GM19395 (cell line): Measurements from ENCODE around the gene CARS1.
"Not testable (repeated sequence)": the region's sequence is repeated elsewhere in the genome, so short reads cannot be mapped to it uniquely, and the experiment has no call there.

ENCODE experiments used
- ATAC-seq: cut with Tn5 transposase; IDR thresholded peaks from one replicate; pipeline ENCODE4 v1.9.1; 2021; ENCODE audit warnings: mild to moderate bottlenecking, moderate library complexity; ENCODE audit not compliant: unreplicated experiment

CARS1 gene

DNA sequence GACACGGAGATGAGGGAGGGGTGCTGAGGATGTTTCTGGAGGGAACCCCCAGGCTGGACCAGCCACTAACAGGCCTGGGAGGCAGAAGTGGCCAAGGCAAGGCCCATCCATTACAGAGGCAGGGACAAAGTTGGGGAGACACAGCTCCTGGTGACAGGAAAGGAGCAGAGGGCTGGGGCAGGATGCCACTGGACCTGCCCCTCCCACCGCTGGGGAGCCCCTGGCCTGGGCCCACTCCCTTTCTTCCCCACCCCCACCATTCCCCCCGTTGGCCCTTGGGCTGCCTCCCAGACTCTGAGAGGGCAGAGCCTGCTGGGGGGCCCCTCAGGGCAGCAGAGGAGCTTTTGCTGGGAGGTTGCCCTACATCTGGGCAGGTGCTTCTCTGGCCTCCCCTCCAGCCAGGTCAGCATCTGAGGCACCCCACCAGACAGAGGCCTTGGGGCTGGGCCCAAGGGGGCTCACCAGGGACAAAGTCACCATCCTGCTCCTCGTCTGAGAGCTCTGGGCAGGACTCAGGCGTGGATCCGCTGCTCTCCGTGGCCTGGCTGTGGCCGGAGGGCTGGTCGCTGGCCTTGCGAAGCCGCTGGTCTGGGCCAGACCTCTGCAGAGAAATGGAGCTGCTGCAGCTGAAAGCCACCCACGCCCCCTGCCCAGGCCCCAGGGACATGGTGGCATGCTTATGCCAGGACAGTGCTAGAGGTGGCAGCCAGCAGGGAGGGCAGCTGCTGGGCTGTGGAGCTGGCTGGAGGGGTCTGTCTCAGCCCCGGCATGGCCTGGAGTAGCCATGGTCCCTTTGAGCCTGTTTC is 33.1 kb upstream of the CARS1 start:
- ATAC-seq, result no peak

DNA sequence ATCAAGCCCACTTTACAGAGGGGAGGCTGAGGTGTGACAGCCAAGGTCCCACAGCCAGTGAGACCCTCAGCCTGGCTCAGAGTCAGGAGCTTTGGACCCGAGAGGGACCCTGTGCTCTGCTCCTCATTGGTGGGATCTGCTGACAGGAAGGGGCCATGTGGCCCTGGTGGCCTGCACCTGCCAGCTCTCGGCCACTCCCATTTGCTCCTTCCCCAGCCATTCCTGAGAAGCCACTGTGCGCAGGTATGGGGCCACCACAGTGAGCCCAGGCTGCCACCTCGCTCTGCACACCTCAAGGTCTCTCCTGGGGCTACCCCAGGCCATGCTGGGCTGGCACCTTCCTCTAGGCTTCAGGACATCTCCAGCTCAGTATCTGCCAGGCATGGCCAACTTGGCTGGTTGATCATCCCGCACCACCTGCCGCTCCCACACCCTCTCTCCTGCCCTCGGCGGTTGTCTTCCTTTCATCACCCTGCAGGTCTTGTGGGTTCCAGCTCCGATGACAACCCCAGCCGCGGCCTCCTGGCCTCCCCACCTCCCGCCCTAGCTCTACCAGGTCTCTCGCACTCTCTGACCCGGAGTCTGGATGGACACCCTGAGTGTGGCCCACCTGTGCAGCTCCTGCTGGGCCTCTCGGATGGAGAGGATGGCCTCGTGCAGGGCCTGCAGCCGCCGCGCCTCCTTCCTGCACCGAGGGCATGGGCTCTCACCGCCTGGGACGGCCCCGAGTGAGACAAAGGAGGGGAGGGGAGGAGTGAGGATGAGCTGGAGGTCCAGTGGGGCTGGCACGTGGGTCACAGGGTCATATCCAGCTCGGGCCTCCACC is 32.2 kb upstream of the CARS1 start:
- ATAC-seq, result no peak

DNA sequence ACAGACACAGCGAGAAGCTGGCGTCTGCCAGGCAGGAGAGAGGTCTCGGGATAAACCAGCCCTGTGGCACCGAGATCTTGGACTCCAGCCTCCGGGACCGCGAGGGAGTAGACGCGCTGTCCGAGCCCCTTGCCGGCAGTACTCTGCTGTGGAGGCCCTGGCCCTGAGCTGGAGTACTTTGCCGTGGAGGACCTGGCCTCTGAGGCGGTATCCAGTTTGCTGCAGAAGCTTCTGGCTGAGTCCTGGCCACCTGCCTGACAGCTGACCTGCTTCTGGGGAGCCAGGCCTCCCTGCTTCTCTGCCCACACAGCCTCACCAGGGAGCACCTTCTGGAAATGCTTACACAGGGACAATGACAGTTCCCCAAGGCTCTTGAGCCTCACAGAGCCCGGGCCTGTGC is 31.6 kb upstream of the CARS1 start:
- no peak for ATAC-seq

DNA sequence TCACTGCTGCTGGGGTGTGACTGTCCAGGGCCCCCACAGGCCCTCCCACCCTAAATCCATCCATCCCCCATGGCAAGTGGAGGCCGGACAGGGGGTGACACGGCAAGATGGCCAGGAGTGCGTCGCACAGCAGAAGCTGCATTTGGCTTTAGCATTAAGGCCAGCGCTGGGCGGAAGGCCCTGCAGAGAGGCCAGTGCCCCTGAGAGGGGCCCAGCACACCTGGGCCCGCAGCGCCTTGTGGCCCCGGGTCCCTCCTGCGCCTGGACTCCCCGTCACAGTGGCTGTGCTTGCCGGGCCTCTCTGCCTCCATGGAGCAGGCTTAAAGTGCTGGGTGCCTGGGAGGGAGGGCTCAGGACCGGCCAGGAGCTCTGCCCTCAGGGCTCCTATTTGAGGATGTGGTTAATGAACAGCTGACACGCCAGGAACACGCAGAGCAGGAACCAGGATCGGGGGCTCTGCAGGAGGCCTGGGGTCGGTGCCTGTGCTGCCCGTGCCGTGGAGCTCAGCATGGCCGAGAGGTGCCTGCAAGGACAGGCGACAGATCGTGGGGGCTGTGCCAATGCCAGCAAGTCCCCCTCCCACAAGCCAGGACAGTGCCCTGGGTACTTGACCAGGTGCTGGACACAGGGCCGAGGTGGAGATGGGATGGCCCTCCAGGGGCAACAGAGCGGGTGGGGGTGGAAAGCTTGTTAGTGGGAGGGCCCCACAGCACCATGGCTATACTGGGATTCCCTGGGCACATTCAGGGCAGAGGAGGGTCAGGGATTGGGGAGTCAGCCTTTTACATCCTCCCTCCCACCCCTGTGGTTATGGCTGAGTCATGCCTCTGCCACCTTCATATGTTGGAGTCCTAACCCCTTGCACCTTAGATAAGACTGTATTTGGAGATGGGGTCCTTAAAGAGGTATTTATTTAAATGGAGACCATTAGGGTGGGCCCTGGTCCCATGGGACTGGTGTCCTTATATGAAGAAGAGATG is 30.9 kb upstream of the CARS1 start:
- no peak for ATAC-seq

DNA sequence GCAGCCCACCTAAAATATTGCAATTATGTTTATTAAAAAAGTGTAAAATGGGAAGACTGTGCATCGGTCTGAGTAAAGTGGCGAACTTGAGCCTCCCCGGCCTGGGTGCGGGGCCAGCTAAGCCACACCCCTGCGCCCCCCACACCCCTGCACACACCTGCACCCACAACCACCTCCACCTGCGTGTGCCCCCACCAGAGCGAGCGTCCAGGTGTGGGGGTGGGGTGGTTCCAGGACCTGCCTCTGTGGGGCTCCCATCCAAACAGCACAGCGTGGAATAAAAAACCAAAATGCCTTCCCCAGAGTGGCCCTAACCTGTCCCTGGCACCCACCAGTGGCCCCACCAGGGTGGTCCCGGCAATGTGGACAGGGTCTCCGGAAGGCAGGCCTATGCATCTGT is 30.1 kb upstream of the CARS1 start:
- ATAC-seq, result no peak

DNA sequence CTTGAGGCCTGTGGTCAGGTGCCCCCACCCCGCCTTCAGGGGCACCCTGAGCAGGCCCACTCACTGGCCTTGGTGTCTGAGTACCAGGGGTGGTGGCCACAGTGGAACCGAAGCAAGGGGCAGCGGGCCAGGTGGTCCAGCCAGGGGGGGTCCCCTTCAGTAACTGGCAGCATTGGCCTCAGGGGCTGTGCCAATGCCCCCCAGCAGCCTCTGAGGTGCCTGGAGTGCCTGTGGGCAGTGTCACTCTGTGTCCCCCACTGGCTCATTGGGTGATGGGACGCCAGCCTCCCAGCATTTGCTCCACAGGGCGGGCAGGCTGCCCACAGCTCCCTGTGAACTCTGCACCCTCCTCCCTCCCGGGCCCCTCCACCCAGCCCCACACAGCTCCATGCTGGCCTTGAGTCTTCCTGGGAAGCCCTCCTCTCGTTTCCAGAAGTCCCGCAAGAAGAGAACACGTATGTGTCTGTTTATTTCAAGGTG is 29.5 kb upstream of the CARS1 start:
- ATAC-seq, result no peak

DNA sequence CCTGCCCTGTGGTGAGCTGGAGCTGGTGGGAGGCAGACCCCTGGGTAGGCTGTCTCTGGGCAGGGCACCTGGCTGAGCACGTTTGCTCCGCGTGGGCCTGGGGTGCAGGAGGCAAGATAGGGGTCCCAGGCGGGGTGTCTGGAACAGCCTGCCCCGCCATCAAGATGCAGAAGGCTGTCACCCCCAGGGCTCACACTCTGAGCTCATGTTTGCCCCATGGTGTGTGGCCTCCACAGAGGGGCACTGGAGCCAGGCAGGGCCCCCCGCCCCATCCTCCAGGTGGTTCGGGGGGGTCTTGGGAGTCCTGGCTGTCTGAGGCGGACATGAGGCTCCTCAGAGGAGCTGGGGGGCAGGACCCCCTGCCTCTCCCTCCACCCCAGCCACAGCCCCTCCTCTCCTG is 28.9 kb upstream of the CARS1 start:
- ATAC-seq, result no peak

DNA sequence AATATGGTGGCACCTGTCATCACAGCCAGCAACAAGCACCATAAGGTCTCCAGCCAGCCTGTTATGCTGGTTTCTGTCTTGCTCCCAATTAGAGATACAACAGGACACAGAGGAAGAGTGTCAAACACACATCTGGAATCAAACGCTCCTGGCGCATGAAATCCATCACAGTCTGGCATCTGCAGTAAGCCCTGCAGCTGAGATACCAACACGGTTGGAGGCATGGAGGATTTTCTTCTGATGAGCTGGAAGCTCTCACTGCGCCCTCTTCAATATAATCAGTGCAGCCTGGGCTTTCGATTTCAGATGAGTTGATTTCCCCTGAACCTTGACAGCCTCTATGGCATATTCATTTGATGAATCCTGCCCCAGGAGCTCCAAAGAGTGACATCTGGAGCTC is 27.8 kb upstream of the CARS1 start:
- ATAC-seq, result no peak

DNA sequence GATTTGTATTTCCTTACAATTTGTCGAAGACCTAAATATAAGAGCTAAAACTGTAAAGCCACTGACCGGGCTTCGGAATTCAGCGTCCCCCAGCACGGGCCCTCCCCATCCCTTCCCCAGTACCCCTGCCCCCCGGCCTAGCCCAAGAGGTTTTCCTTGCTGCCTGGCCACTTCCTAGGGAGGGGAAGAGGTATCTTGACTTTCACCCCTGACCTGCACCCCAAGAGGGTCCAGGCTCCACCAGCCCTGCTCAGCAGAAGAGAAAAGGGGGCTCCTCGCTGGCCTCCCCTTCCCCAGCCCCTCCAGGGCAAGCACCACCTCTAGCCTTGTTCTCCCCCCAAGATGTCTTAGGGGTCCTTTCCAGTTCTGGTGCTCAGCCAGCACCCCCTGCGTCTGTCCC is 26.1 kb upstream of the CARS1 start:
- no peak for ATAC-seq

DNA sequence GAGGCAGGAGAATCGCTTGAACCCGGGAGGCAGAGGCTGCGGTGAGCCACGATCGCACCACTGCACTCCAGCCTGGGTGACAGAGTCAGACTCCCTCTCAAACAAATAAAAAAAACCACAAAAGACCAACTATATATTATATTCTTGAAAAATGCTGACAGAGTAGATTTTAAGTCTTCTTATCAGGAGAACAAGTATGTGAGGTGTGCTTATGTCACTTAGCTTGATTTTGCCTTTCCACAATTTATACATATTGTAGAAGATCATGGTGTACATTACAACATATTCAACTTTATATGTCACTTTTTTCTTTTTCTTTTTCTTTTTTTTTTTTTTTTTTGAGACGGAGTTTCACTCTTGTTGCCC is 24.1 kb upstream of the CARS1 start:
- no peak for ATAC-seq

DNA sequence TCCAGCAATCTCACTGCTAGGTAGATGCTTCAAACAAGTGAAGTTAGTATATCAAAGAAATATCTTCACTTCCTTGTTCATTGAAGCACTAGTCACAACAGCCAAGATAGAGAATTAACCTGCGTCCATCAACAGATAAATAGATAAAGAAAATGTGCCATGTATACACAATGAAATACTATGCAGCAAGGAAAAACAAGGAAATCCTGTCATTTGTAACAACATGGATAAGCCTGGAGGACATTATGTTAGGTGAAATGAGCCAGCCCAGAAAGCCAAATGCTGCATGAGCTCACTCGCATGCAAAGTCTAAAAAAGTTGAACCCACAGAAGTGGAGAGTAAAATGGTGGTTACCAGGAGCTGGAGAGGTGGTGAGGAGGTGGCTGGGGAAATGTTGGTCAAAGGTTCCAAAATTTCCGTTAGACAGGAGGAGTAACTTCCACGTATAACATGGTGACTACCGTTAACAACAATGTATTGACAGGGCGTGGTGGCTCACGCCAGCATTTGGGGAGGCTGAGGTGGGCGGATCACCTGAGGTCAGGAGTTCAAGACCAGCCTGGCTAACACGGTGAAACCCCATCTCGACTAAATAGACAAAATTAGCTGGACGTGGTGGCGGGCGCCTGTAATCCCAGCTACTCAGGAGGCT is 23.6 kb upstream of the CARS1 start:
- ATAC-seq, result no peak

DNA sequence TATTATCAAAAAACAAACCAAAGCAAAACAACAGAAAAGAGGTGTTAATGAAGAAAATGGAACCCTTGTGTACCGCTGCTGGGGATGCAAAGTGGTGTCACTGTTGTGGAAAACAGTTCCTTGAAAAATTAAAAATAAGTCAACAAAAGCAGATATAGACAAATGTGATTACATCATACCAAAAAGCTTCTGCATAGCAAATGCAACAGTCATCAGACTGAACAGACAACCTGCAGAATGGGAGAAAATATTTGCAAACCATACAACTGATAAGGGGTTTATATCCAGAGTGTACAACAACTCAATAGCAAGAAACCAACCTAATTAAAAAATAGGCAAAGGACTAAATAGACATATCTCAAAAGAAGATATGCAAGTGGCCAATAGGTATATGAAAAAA is 22.9 kb upstream of the CARS1 start:
- ATAC-seq, result no peak

DNA sequence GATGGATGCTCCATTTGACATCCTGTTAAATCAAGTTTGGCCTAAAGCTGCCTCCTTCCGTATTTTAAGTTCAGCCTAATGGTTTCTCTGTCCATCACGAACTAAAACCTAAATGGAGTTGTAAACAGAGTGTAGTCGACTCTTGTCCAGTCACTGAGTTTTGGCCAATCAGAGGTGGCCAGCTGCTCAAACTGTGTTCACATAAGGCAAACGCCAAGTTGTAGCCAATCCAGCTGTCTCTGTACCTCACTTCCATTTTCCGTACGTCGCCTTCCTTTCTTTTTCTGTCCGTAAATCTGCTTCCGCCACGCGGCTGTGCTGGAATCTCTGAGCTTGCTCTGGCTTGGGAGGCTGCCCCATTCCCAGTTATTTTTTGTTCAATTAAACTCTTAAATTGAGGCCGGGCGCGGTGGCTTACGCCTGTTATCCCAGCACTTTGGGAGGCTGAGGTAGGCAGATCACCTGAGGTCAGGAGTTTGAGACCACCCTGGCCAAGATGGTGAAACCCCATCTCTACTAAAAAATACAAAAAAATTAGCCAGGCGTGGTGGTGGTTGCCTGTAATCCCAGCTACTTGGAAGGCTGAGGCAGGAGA is 20.7 kb upstream of the CARS1 start:
- no peak for ATAC-seq

DNA sequence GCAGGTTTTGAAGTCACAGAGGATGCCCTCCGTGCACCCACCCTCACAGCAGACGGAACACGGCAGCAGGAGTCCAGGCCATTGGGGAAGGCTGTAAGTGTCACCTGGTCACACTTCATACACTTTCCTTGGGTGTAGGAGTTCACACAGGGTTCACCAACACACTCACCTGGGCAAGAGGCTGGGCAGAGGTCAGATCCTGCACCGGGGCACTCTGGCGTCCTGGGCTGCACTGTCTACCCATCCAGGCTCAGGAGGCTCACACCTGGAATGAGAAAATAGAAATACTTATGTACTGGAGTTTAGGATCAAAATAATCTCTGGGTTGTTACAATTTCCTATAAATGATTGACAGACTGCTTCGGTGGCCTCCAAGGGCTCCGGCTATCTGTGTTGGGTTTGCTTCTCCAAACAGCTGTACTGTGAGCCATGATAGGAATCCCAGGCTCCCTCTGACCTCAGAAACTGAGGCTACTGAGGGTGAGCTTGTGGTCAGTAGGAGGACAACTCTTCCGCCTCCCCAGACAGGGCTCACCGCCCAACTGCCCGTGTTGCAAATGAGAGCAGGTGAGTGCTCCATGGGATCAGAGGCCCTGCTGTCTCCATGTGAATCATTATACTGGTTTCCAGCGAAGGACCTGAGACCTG is 20.1 kb upstream of the CARS1 start:
- no peak for ATAC-seq

DNA sequence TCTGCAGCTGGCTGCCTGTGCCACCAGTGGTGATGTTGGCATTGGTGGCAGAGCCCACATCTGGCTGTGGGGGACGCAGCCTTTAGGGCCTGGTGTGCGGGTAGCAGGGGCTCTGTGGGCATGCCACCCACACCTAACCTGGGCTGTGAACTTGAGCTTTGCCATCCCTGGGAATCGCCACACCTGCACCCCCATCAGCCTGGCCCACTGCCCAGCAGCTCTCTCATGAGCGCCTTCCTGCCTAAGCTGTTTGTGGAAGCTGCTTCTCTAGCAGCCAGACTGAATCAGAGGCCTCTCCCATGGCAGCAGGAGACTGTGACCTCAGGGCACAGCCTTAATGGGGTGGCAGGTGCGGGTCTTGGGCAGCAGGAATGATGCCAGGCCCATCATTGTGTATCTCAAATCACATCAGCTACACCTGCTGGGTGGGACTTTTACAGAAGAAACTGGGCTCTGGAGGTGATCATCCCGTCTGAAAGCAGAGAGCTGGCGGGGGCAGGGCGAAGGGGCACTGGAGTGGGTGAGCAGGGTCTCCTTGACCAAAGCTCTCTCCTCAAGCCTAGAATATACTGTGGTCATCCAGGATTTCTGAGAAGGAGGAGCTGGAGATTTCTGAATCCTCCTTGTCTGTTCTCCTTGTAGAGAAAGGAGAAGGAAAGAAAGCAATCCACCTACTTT is 17.8 kb upstream of the CARS1 start:
- no peak for ATAC-seq

DNA sequence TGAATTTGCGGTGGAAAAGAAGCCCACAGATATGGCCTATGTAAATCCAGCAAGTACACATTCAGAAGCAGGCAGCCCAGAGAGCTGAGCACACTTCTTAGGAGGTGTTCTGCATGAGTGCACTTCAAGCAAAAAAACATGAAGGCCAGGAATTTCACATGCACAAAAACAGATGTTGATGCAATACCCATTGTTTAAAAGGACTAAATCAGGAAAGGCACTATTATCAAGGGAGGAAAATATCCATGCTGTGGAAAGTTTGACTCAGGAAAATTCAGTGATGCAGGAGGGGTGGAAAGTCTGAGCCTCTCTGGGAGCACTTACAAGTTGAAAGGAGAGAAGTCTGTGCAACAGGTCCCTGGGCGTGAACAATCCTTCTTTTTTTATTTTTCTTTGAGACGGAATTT is 15.8 kb upstream of the CARS1 start:
- ATAC-seq, result no peak

DNA sequence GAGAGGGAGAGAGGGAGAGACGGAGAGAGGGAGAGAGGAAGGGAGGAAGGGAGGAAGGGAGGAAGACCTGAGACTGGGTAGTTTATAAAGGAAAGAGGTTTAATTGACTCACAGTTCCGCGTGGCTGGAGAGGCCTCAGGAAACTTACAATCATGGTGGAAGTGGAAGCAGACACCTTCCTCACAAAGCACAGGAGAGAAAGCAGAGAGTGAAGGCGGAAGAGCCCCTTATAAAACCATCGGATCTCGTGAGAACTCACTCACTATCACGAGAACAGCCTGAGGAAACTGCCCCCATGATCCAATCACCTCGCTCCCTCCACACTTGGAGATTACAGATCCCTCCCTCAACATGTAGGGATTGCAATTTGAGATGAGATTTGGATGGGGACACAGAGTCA is 12.2 kb upstream of the CARS1 start:
- no peak for ATAC-seq

DNA sequence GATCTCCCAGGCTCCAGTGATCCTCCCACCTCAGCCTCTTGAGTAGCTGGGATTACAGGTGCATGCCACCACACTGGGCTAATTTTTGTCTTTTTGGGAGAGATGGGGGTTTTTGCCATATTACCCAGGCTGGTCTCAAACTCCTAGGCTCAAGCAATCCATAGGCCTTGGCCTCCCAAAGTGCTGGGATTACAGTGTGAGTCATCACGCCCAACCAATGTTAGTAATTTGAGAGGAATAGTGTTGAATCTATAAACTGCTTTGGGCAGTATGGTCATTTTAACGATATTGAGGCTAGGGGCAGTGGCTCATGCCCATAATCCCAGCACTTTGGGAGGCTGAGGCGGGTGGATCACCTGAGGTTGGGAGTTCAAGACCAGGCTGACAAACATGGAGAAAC is 9.1 kb upstream of the CARS1 start:
- ATAC-seq, result not testable (repeated sequence)

DNA sequence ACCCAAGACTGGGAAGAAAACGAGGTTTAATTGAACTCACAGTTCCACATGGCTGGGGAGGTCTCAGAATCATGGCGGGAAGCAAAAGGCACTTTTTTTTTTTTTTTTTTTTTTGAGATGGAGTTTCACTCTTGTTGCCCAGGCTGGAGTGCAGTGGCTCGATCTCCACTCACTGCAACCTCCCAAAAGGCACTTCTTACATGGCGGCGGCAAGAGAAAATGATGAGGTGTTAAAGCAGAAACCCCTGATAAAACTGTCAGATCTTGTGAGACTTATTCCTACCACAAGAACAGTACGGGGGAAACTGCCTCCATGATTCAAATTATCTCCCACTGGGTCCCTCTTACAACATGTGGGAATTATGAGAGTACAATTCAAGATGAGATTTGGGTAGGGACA is 7.5 kb upstream of the CARS1 start:
- not testable (repeated sequence) for ATAC-seq
